GM19467 (cell line): Measurements from ENCODE around the gene LRRC1.

ENCODE experiments used
- ATAC-seq: cut with Tn5 transposase; IDR thresholded peaks from one replicate; pipeline ENCODE4 v1.9.1; 2021; ENCODE audit warnings: mild to moderate bottlenecking, moderate library complexity; ENCODE audit not compliant: unreplicated experiment

Gene LRRC1

GRCh38 chr6:53877151-53877550 lies 82.3 kb downstream of the LRRC1 start:
- ATAC-seq, result no peak

GRCh38 chr6:53878808-53879207 lies 84.0 kb downstream of the LRRC1 start:
- no peak for ATAC-seq

GRCh38 chr6:53879608-53880007 lies 84.8 kb downstream of the LRRC1 start:
- no peak for ATAC-seq

DNA sequence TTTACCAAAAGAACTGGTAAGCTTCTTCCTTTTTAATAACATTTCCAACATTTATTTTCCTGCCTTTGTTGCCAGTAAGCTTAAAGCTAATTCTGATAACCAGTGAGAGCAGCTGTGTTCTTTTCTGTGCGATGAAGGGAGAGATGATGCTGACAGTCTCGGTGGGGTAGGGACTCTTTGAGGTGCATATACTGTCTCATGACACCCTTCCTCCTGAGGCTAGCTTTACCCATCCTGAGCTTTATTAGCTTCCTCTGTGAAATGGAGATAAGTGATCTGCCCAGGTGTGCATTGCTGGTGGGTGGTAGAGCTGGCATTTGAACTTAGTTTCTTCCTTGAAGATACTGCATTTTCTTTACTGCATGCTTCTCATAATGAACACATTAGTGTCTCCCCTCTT lies 92.5 kb downstream of the LRRC1 start:
- ATAC-seq, result no peak

DNA sequence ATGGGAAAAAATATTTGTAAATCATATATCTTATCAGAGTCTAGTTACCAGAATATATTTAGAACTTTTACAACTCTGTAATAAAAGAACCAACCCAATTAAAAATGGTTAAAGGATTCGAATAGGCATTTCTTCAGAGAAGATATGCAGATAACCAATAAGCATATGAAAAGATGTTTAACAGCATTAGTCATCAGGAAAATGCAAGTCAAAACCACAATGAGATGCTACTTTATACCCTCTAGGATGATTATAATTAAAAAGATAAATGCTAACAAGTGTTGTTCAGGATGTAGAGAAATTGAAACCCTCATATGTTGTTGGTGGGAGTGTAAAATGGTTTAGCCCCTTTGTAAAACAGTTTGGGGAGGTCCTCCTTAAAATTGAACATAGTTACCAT lies 94.1 kb downstream of the LRRC1 start:
- ATAC-seq, result no peak

DNA sequence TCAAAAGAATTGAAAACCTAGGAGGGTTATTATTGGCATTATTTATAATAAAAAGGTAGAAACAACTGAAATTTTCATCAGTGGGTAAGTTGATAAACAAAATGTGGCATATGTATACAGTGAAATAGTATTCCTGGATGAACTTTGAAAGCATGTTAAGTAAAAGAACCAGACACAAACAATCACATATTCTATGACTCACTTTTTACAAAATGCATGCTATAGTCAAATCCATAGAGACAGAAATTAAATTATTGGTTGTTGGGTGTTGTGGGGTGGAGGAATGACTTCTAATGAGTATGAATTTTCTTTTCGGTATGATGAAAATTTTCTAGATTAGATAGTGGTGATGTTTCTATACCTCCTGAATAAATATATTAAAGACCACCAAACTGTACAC lies 94.6 kb downstream of the LRRC1 start:
- ATAC-seq, result no peak

- peak; percentile 79 for ATAC-seq
Observed at GRCh38 chr6:53892707-53893106, 97.9 kb downstream of the LRRC1 start.

GRCh38 chr6:53894091-53894490 lies 99.3 kb downstream of the LRRC1 start:
- ATAC-seq, result peak; percentile 65

DNA sequence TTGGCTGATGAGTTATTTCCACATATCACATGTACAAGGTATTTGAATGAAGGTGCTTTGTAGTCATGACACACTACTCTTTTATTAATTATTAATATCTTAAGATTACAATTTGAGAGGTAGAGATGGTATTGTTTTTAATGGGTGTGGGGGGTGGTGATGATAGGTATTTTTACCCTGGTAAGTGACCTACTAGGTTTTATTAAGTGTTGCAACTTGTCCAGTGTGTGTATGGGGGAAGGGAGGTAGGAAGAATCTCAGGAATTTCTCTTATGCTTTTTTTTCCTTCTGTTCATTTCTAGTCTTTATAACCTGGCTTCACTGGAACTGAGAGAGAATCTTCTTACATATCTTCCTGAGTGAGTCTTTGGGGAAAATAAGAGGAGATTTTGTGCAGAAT lies 101.4 kb downstream of the LRRC1 start:
- no peak for ATAC-seq

GRCh38 chr6:53898026-53898795 lies 103.4 kb downstream of the LRRC1 start:
- ATAC-seq, result no peak

DNA sequence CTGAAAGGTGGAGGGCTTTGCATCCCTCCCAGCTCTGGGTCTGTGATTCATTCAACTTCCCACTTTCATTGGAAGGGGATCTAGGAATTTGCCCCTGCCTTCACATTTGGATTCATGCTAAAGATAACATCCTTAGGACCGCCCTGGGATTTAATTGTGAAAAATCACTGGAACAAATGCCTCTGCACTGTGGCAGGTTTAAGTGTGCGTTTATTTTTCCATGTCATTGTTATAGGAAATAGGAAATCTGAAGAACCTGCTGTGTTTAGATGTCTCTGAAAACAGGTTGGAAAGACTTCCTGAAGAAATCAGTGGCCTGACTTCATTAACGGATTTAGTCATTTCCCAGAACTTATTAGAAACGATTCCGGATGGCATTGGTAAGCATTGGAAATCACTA lies 104.7 kb downstream of the LRRC1 start:
- ATAC-seq, result no peak

- ATAC-seq, result no peak
Observed at GRCh38 chr6:53903357-53903756, 108.6 kb downstream of the LRRC1 start.

- ATAC-seq, result no peak
Observed at GRCh38 chr6:53906103-53906502, 111.3 kb downstream of the LRRC1 start.

GRCh38 chr6:53906842-53907241 lies 112.0 kb downstream of the LRRC1 start:
- no peak for ATAC-seq

DNA sequence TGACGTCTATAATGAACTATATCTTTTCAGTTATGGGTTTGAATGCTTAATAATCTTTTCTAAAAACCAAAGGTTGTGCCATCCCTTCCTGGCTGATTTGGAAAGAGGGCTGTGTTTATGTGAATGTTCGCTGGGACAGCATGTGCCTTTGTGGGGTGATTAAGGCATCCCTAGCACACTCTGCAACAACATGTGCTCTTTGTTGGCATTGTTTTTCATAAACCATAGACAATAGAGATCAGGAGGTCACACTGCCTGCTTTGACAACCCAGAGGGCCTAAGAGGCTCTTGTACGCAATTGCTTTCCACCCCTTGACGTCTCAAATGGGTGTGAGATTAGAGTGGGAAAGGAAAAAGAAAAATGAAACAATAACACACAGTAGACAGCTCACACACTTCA lies 116.0 kb downstream of the LRRC1 start:
- no peak for ATAC-seq

DNA sequence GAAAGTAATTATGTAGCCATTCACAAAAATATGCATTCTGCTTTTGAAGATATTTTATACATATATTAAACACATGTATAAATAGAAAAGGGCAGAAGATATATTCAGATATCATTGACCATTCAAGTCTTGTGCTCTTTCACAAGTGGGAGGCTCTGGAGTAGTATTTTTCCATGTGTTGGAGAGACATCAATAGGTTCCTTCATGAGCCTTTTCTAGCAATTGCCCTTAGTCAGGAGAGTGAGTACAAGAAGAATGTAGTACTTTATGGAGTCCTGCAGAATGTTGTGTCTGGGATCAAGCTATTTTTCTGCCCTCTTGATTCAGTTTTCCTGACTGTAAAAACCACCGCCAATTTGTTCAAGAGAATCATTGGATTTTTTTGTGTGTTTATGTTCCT lies 117.9 kb downstream of the LRRC1 start:
- ATAC-seq, result no peak

- no peak for ATAC-seq
Observed at GRCh38 chr6:53913286-53913685, 118.5 kb downstream of the LRRC1 start.

- ATAC-seq, result no peak
Observed at GRCh38 chr6:53915026-53915691, 120.4 kb downstream of the LRRC1 start.

DNA sequence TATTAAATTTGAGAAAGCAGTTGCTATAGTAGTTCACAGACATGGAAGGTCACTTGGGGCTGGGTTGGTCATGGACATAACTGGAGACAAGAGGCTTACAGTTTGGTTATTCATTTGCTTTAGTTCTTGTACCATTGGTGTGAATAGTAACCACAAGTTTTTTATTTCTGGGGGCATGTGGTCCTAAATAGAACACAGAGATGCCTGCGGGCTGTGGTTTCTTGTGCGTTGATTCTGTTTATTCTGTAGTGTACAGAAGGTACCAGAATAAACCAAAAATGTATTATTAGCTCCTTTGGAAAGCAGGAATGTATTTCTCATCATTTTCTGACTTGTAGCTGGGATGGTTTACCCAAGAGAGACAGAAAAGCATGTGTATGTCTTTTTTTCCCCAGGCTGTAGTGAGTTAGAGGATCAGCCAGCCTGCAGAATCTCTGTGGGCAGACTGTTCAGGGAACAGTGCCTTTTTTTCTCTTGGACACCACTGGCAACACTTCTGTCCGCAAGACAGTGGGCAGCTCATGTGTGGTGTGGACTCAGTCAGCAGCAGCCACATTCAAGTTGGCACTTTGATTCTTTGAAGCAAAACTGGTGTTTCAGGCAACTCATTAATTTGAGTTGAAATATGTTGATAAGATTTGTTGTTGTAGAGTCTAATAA lies 122.1 kb downstream of the LRRC1 start:
- ATAC-seq, result peak; percentile 72

- peak; percentile 49 for ATAC-seq
Observed at GRCh38 chr6:53917464-53917842, 122.6 kb downstream of the LRRC1 start.

GRCh38 chr6:53918854-53919510 lies 124.2 kb downstream of the LRRC1 start:
- ATAC-seq, result no peak
